ENCODE measurements around the gene MOGAT3.
A peak's percentile ranks its signal among the peaks of the same experiment; 100 is the strongest.

The MOGAT3 gene

GRCh38 chr7:101156866-101157589 lies 43.8 kb downstream of the MOGAT3 start:
- no peak for DNase-seq

GRCh38 chr7:101156277-101156676 lies 44.6 kb downstream of the MOGAT3 start:
- no peak for DNase-seq

GRCh38 chr7:101155303-101155702 lies 45.5 kb downstream of the MOGAT3 start:
- DNase-seq: no peak

GRCh38 chr7:101154693-101155102 lies 46.1 kb downstream of the MOGAT3 start:
- no peak for DNase-seq

GRCh38 chr7:101153969-101154692 lies 46.7 kb downstream of the MOGAT3 start, which contains the start of gene AP1S1:
Gene AP1S1, plus strand, starts transcription at chr7:101154476. Its CDS starts 39 bp downstream, at chr7:101154515.
- peak; percentile 95 for DNase-seq

- DNase-seq: no peak
Measured at GRCh38 chr7:101151908-101152651, 48.8 kb downstream of the MOGAT3 start.

All from NCI-H748 treated with DMSO at 0.1 percent for 48 hours (cell line).